HG02885 (cell line): ENCODE data around the gene ZNF462.
"Not testable (repeated sequence)": the region's sequence is repeated elsewhere in the genome, so short reads cannot be mapped to it uniquely, and the experiment has no call there.

Experiments used
- ATAC-seq: cut with Tn5 transposase; IDR thresholded peaks from one replicate; pipeline ENCODE4 v1.9.1; 2021; ENCODE audit warnings: mild to moderate bottlenecking; ENCODE audit not compliant: unreplicated experiment, poor library complexity

Gene ZNF462

GRCh38 chr9:106883030-106883429, 20.1 kb downstream of the ZNF462 start:
- no peak for ATAC-seq

- ATAC-seq: no peak
Observed at GRCh38 chr9:106883626-106884190, 20.7 kb downstream of the ZNF462 start.

GRCh38 chr9:106885451-106885850, 22.5 kb downstream of the ZNF462 start:
- ATAC-seq: no peak

GRCh38 chr9:106886111-106887046, 23.4 kb downstream of the ZNF462 start:
- no peak for ATAC-seq

GRCh38 chr9:106887066-106887465, 24.1 kb downstream of the ZNF462 start:
- ATAC-seq: no peak

GRCh38 chr9:106889061-106889590, 26.2 kb downstream of the ZNF462 start:
- ATAC-seq: no peak

- ATAC-seq: no peak
Observed at GRCh38 chr9:106890608-106891007, 27.6 kb downstream of the ZNF462 start.

GRCh38 chr9:106891286-106891685, 28.3 kb downstream of the ZNF462 start:
- ATAC-seq: no peak

GRCh38 chr9:106892632-106893031, 29.7 kb downstream of the ZNF462 start:
- ATAC-seq: no peak

- no peak for ATAC-seq
Observed at GRCh38 chr9:106893088-106893487, 30.1 kb downstream of the ZNF462 start.

- no peak for ATAC-seq
Observed at GRCh38 chr9:106896695-106897094, 33.7 kb downstream of the ZNF462 start.

GRCh38 chr9:106897236-106897635, 34.3 kb downstream of the ZNF462 start:
- no peak for ATAC-seq

- no peak for ATAC-seq
Observed at GRCh38 chr9:106897751-106898150, 34.8 kb downstream of the ZNF462 start.

GRCh38 chr9:106900523-106900922, 37.6 kb downstream of the ZNF462 start:
- ATAC-seq: not testable (repeated sequence)

GRCh38 chr9:106906129-106906528, 43.2 kb downstream of the ZNF462 start:
- ATAC-seq: no peak

GRCh38 chr9:106911951-106912350, 49.0 kb downstream of the ZNF462 start:
- no peak for ATAC-seq

GRCh38 chr9:106913276-106913675, 50.3 kb downstream of the ZNF462 start:
- ATAC-seq: no peak

GRCh38 chr9:106915851-106916250, 52.9 kb downstream of the ZNF462 start:
- ATAC-seq: no peak

GRCh38 chr9:106916466-106917235, 53.7 kb downstream of the ZNF462 start:
- no peak for ATAC-seq

GRCh38 chr9:106918825-106919509, 56.0 kb downstream of the ZNF462 start:
- ATAC-seq: no peak
